SK-N-SH (cell line): ENCODE data around the gene ZMAT5.

Experiments
- ELF1 ChIP-seq: IDR thresholded peaks from 2 replicates; pipeline ENCODE4 v1.4.0; 2012
- EP300 ChIP-seq, 2 experiments: IDR thresholded peaks; 2 replicates each; pipeline versions ENCODE4 v1.4.0 to v1.6.1; 2012; ENCODE audit warnings: borderline replicate concordance in 1 of 2, low read depth in 1 of 2, low read length in 1 of 2
- EZH2phosphoT487 ChIP-seq: fragments of 200-600 bp; sonication (generic); IDR thresholded peaks from 2 replicates; pipeline ENCODE4 v1.6.1; 2017; ENCODE audit warnings: low read depth, mixed run types, mild to moderate bottlenecking, antibody characterized with exemption, moderate library complexity, borderline replicate concordance
- REST ChIP-seq: IDR thresholded peaks from 2 replicates; pipeline ENCODE4 v1.6.1; 2012; ENCODE audit warnings: mild to moderate bottlenecking, low read depth, low read length, moderate library complexity
- TCF12 ChIP-seq: IDR thresholded peaks from 2 replicates; pipeline ENCODE4 v1.4.0; 2012

- TF ChIP-seq EP300 (IDR thresholded peaks at IDR 0.05; ENCODE audit: borderline replicate concordance in 1 of 2, low read depth in 1 of 2, low read length in 1 of 2) (no peak), TCF12 (no peak), EZH2phosphoT487 (no peak), ELF1 (no peak), REST (no peak)
These were observed 46.7 kb downstream of the ZMAT5 start, which contains the start of gene CABP7 for GRCh38 chr22:29719899-29720645.
